ENCODE measurements around the gene ECSIT. TPM values are rescaled to one million over a fixed set of nuclear protein-coding genes. Genes with fewer than 3 reads are reported as not detected.

The ECSIT gene
- polyA plus RNA-seq, 1 donor (not counting 4 experiments of a cell fraction or from before 2014, with no cell fraction given), result 16.0 TPM

- Histone ChIP-seq H3K27me3 (ENCODE audit: control insufficient read depth, extremely low read depth, insufficient read depth, low read length) (no peaks in the 10 kb centered on the region), H2AFZ (ENCODE audit: control insufficient read depth, low read length) (no peak overlapping the region), H3K4me3 (ENCODE audit: control insufficient read depth in 2 of 3, extremely low read depth in 1 of 3, insufficient read depth in 2 of 3, low read depth in 1 of 3, low read length in 3 of 3) (no peak overlapping the region), H3K4me2 (ENCODE audit: control insufficient read depth, extremely low read depth, insufficient read depth, low read depth, low read length) (no peak overlapping the region), H3K36me3 (ENCODE audit: control insufficient read depth in 2 of 2, extremely low read depth in 1 of 2, insufficient read depth in 2 of 2, low read length in 2 of 2) (peaks cover 4 to 5% of the 10 kb centered on the region in 2 experiments), H3K9ac (ENCODE audit: control insufficient read depth, extremely low read depth, insufficient read depth, low read length) (no peak overlapping the region), H3K9me3 (ENCODE audit: control insufficient read depth, low read depth, low read length) (no peaks in the 10 kb centered on the region), H3K4me1 (ENCODE audit: control insufficient read depth, extremely low read depth, insufficient read depth, low read length) (peaks cover 7% of the 10 kb centered on the region), H3K79me2 (ENCODE audit: control insufficient read depth, insufficient read depth, low read length) (no peaks in the 10 kb centered on the region), H4K20me1 (ENCODE audit: control insufficient read depth, extremely low read depth, insufficient read depth, low read length) (peaks cover 2% of the 10 kb centered on the region), H3K9me1 (ENCODE audit: control insufficient read depth, extremely low read depth, insufficient read depth, low read length) (no peaks in the 10 kb centered on the region), H3K27ac (ENCODE audit: control insufficient read depth, insufficient read depth, low read length) (no peak overlapping the region)
- DNase-seq (ENCODE audit: low read depth, low spot score), result no peak
- dilution Hi-C loops (cut with MboI; ENCODE audit: extremely low pct_ligation_motif_present, low sequenced_read_pairs), result no loop called here
- FAIRE-seq, result no peak
- TF ChIP-seq CTCF (optimal IDR thresholded peaks at IDR 0.05 in 1 of 3, IDR thresholded peaks at IDR 0.05 in 1 of 3, conservative IDR thresholded peaks at IDR 0.05 in 1 of 3; ENCODE audit: extremely low read depth in 1 of 3, insufficient read depth in 2 of 3, low read length in 3 of 3), result no peak
- no peak for TF ChIP-seq EZH2 (IDR thresholded peaks at IDR 0.05; ENCODE audit: low read length)
These were observed 19.2 kb upstream of the ECSIT start for GRCh38 chr19:11547929-11548700.

- FAIRE-seq, result no peak
- Histone ChIP-seq H3K27me3 (ENCODE audit: control insufficient read depth, extremely low read depth, insufficient read depth, low read length) (peaks cover 12% of the 10 kb centered on the region), H3K4me1 (ENCODE audit: control insufficient read depth, extremely low read depth, insufficient read depth, low read length) (peaks cover 9% of the 10 kb centered on the region), H2AFZ (ENCODE audit: control insufficient read depth, low read length) (no peak overlapping the region), H3K4me2 (ENCODE audit: control insufficient read depth, extremely low read depth, insufficient read depth, low read depth, low read length) (no peak overlapping the region), H3K9ac (ENCODE audit: control insufficient read depth, extremely low read depth, insufficient read depth, low read length) (no peak overlapping the region), H4K20me1 (ENCODE audit: control insufficient read depth, extremely low read depth, insufficient read depth, low read length) (peaks cover 2% of the 10 kb centered on the region), H3K9me3 (ENCODE audit: control insufficient read depth, low read depth, low read length) (no peaks in the 10 kb centered on the region), H3K79me2 (ENCODE audit: control insufficient read depth, insufficient read depth, low read length) (no peaks in the 10 kb centered on the region), H3K36me3 (ENCODE audit: control insufficient read depth in 2 of 2, extremely low read depth in 1 of 2, insufficient read depth in 2 of 2, low read length in 2 of 2) (no peaks in the 10 kb centered on the region), H3K27ac (ENCODE audit: control insufficient read depth, insufficient read depth, low read length) (no peak overlapping the region), H3K4me3 (ENCODE audit: control insufficient read depth in 2 of 3, extremely low read depth in 1 of 3, insufficient read depth in 2 of 3, low read depth in 1 of 3, low read length in 3 of 3) (no peak overlapping the region), H3K9me1 (ENCODE audit: control insufficient read depth, extremely low read depth, insufficient read depth, low read length) (no peaks in the 10 kb centered on the region)
- no peak for TF ChIP-seq EZH2 (IDR thresholded peaks at IDR 0.05; ENCODE audit: low read length)
- no peak for DNase-seq (ENCODE audit: low read depth, low spot score)
- dilution Hi-C loops (cut with MboI; ENCODE audit: extremely low pct_ligation_motif_present, low sequenced_read_pairs), result no loop called here
These were observed 12.3 kb upstream of the ECSIT start for GRCh38 chr19:11541238-11541637.

Data from keratinocyte (primary cell).